ENCODE data around the gene PFN2. TPM values are rescaled to one million over a fixed set of nuclear protein-coding genes. Genes with fewer than 3 reads are reported as not detected.
A peak's percentile ranks its signal among the peaks of the same experiment; 100 is the strongest.

The PFN2 gene
- total RNA-seq (122 and 159 TPM in 2 replicates), polyA plus RNA-seq (152 and 163 TPM in 2 replicates)

GRCh38 chr3:149970716-149971402 is at the start of gene PFN2:
Gene PFN2, minus strand, starts transcription at chr3:149970895. Its CDS starts 39 bp downstream, at chr3:149970856.
- DNase-seq (ENCODE audit: low read depth in 1 of 2, low spot score in 1 of 2) = peak; percentile 83 to 92
- no peak for TF ChIP-seq CTCF (IDR thresholded peaks at IDR 0.05; ENCODE audit: low read depth, low read length)
- H3K4me1 ChIP-seq (ENCODE audit: low read depth) = peaks cover 20% of the 10 kb centered on the region
- no peaks in the 10 kb centered on the region for H3K27me3 ChIP-seq
- no peaks in the 10 kb centered on the region for H3K9me3 ChIP-seq (ENCODE audit: low read depth)
- peak within 1 kb of the TSS; percentile 79 for H3K4me3 ChIP-seq
- H3K36me3 ChIP-seq = peaks cover 6% of the 10 kb centered on the region
- H3K27ac ChIP-seq = peak within 1 kb of the TSS; percentile 89

- H3K36me3 ChIP-seq = no peaks in the 10 kb centered on the region
- no peaks in the 10 kb centered on the region for H3K9me3 ChIP-seq (ENCODE audit: low read depth)
- H3K27me3 ChIP-seq = no peaks in the 10 kb centered on the region
- TF ChIP-seq CTCF (IDR thresholded peaks at IDR 0.05; ENCODE audit: low read depth, low read length) = no peak
- DNase-seq (ENCODE audit: low read depth in 1 of 2, low spot score in 1 of 2) = peak in 1 of 2 donors; percentile 30
- no peak overlapping the region for H3K27ac ChIP-seq
- H3K4me1 ChIP-seq (ENCODE audit: low read depth) = no peaks in the 10 kb centered on the region
- H3K4me3 ChIP-seq = no peak overlapping the region
Observed at GRCh38 chr3:150015901-150016300, 45.2 kb upstream of the PFN2 start.

- no peak for DNase-seq (ENCODE audit: low read depth in 1 of 2, low spot score in 1 of 2)
- Histone ChIP-seq H3K36me3 (no peaks in the 10 kb centered on the region), H3K9me3 (ENCODE audit: low read depth) (no peaks in the 10 kb centered on the region), H3K4me3 (no peak overlapping the region), H3K27ac (no peak overlapping the region), H3K4me1 (ENCODE audit: low read depth) (no peaks in the 10 kb centered on the region), H3K27me3 (no peaks in the 10 kb centered on the region)
- TF ChIP-seq CTCF (IDR thresholded peaks at IDR 0.05; ENCODE audit: low read depth, low read length) = no peak
Observed at GRCh38 chr3:150014782-150015181, 44.1 kb upstream of the PFN2 start.

GRCh38 chr3:150013801-150014200 is 43.1 kb upstream of the PFN2 start:
- Histone ChIP-seq H3K27ac (no peak overlapping the region), H3K4me1 (ENCODE audit: low read depth) (no peaks in the 10 kb centered on the region), H3K36me3 (no peaks in the 10 kb centered on the region), H3K9me3 (ENCODE audit: low read depth) (no peaks in the 10 kb centered on the region), H3K27me3 (no peaks in the 10 kb centered on the region), H3K4me3 (no peak overlapping the region)
- no peak for DNase-seq (ENCODE audit: low read depth in 1 of 2, low spot score in 1 of 2)
- TF ChIP-seq CTCF (IDR thresholded peaks at IDR 0.05; ENCODE audit: low read depth, low read length) = no peak

GRCh38 chr3:150006794-150007193 is 36.1 kb upstream of the PFN2 start:
- Histone ChIP-seq H3K4me1 (ENCODE audit: low read depth) (no peaks in the 10 kb centered on the region), H3K9me3 (ENCODE audit: low read depth) (no peaks in the 10 kb centered on the region), H3K36me3 (no peaks in the 10 kb centered on the region), H3K27ac (no peak overlapping the region), H3K4me3 (no peak overlapping the region), H3K27me3 (no peaks in the 10 kb centered on the region)
- no peak for DNase-seq (ENCODE audit: low read depth in 1 of 2, low spot score in 1 of 2)
- no peak for TF ChIP-seq CTCF (IDR thresholded peaks at IDR 0.05; ENCODE audit: low read depth, low read length)

Data from cardiac muscle cell (in vitro differentiated cells and primary cell).